Mucosa of descending colon (tissue), 3 donors: ENCODE data around the gene SNED1. TPM values are rescaled to one million over a fixed set of nuclear protein-coding genes. Genes with fewer than 3 reads are reported as not detected.

Experiments
- ATAC-seq: fragments of 200-7000 bp; cut with Tn5 transposase; one replicate; pipeline ENCODE4 v1.9.1; 2020; ENCODE audit warnings: mild to moderate bottlenecking, moderate library complexity
- DNase-seq, 3 donors: peaks; one replicate each; pipeline ENCODE4 v3.0.0-alpha.2; 2020
- H3K36me3 ChIP-seq: fragments of 200-600 bp; one replicate; pipeline ENCODE4 v1.8.0; 2021; ENCODE audit warnings: low read depth, mild to moderate bottlenecking
- H3K4me1 ChIP-seq: fragments of 200-600 bp; one replicate; pipeline ENCODE4 v1.8.0; 2021; ENCODE audit warnings: low read depth, mild to moderate bottlenecking
- H3K4me3 ChIP-seq: fragments of 200-600 bp; one replicate; pipeline ENCODE4 v1.8.0; 2021; ENCODE audit warnings: mild to moderate bottlenecking
- H3K9me3 ChIP-seq: fragments of 200-600 bp; one replicate; pipeline ENCODE4 v1.8.0; 2021; ENCODE audit warnings: mild to moderate bottlenecking
- intact Hi-C, 2 donors: fragments of 100-400 bp; cut with DNase I in 1 of 2; cut with micrococcal nuclease in 1 of 2; formaldehyde crosslinking; loops; one replicate each; pipeline versions ENCODE4 v1.11.0 to v1.11.1; 2022; cut with DNase I, micrococcal nuclease
- total RNA-seq, 3 donors: library from RNA; stranded (reverse); fragmentation: NEBNext Ultra II Directional in 2 of 3; extraction: Animal tissue kit (Norgen Biotek cat#: 25700) in 2 of 3; gene quantifications; one replicate each; pipeline versions ENCODE4 v1.2.1 to v1.2.4, GENCODE V29; 2021 to 2023
- TF ChIP-seq, protein P1 (sequence below): fragments of 200-600 bp; IDR thresholded peaks from one replicate; pipeline ENCODE4 v1.8.0; 2022; ENCODE audit warnings: antibody characterized with exemption, mild to moderate bottlenecking
- donor health status: DM: no; HTN: no; CAD: no; lungs with moderate emphysema.
- donor health status: DM: no; HTN: no; CAD: no.
- donor health status: DM: no; HTN: yes; CAD: no.

SNED1 gene
- total RNA-seq, 3 donors from 2014 or later: 7.0 to 16.3 (median 14.1) TPM

DNA sequence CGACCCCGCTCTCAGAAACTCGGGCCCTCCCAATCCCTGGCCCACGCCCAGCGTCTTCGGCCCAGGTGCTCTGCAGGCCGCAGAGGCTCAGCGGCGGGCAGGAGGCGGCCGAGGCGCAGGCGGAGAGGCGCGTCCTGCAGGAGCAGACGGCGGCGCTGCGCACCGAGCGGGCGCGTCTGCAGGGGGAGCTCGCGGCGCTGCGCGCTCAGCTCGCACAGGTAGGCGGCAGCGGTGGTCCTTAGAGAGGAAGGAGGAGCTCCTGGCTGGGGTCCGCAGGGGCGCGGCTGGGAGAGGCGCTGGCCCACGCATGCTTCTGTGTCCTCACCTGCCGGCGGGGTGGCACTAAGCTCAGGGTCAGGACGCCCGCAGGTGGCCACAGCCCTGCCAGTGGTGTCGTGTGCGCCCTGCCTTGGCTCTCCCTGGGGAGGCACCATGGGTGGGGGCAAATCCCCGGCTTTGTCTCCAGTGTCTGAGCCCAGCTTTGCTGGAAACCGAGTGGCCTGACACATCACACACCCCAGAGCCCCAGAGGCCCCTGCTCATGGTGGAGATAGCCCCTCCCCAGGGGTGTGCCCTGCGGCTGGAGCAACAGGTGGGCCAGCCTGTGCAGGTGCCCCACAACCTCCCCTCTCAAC, 14.9 kb upstream of the SNED1 start:
- ATAC-seq (peak; percentile 85), DNase-seq (peak; percentile 52 to 69 (median 53))
- no peak overlapping the region for H3K4me3 ChIP-seq
- H3K9me3 ChIP-seq: no peaks in the 10 kb centered on the region
- H3K36me3 ChIP-seq: no peaks in the 10 kb centered on the region
- TF ChIP-seq, protein P1, sequence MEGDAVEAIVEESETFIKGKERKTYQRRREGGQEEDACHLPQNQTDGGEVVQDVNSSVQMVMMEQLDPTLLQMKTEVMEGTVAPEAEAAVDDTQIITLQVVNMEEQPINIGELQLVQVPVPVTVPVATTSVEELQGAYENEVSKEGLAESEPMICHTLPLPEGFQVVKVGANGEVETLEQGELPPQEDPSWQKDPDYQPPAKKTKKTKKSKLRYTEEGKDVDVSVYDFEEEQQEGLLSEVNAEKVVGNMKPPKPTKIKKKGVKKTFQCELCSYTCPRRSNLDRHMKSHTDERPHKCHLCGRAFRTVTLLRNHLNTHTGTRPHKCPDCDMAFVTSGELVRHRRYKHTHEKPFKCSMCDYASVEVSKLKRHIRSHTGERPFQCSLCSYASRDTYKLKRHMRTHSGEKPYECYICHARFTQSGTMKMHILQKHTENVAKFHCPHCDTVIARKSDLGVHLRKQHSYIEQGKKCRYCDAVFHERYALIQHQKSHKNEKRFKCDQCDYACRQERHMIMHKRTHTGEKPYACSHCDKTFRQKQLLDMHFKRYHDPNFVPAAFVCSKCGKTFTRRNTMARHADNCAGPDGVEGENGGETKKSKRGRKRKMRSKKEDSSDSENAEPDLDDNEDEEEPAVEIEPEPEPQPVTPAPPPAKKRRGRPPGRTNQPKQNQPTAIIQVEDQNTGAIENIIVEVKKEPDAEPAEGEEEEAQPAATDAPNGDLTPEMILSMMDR: peak; percentile 37
- intact Hi-C loops: no loop called here
- H3K4me1 ChIP-seq: peaks cover 18% of the 10 kb centered on the region

DNA sequence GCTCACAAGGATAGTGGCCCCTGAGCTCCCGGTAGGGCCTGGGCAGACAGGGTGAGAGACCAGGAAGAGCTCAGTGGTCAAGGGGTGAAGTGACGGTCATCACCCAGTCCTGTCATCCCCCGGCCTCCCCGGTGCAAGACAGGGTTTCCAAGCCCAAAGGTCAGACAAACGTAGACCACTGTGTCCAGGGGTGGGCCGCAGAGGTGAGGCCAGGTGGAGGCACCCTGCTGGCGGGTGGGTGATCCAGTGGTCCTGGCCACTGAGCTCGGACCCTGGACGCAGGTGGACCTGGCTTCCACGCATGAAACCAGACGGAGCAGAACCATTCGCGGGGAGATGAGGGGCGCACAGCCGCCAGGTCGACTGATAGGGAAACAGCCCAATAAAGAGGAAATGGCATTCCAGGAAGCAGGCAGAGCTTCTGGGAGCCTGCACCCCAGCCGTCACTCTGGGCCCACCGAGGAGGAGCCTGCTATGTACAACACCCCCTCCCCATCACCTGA, 14.4 kb upstream of the SNED1 start:
- H3K4me1 ChIP-seq: peaks cover 18% of the 10 kb centered on the region
- H3K4me3 ChIP-seq: no peak overlapping the region
- peak in 2 of 3 donors; percentile 27 to 46 for DNase-seq
- intact Hi-C loops: no loop called here
- no peaks in the 10 kb centered on the region for H3K9me3 ChIP-seq
- ATAC-seq: no peak
- no peaks in the 10 kb centered on the region for H3K36me3 ChIP-seq
- TF ChIP-seq, protein P1: no peak

DNA sequence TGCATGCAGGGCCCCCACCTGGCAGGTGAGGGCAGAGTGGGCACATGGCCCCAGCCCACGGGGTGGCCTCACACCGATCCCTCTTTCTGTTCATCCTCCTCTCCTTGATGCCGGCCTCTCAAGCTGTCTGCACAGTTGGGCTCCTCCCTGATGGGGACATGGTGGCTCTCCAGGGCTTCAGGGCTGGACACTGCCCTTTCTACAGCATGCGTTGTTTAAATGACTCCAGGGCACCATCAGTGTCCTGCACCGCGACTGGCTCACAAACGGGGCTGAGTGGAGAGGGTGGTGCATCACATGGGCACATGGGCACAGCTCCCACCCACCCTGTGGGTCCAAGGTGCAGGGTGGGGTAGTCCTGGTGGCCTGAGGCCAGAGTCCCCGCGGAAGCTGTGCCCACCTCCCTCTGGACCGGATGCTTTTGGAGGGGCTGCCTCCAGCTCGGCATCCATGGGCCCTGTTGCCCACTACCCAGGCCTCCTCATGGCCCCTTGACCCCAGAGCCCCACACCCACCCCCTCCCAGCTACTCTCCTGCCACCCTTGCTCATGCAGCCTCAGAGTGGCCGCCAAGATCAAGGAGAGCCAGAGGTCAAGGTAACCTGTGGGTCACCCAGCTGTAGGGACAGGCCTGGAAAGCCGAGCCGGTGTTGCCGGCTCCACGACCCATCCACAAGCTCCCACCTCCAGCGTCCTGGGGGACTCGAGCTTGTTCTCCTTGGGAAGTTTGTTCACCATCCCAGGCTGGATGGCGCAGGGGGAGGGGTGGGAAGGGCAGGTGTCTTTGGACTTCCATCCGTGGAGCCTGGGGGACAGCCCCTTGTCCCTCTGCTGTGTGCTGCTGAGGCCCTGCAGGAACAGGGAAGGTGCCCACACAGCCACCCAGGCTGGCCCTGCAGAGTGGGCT, 12.3 kb upstream of the SNED1 start:
- Histone ChIP-seq H3K36me3 (no peaks in the 10 kb centered on the region), H3K4me1 (peaks cover 18% of the 10 kb centered on the region), H3K4me3 (no peak overlapping the region), H3K9me3 (no peaks in the 10 kb centered on the region)
- intact Hi-C loops: no loop called here
- no peak for ATAC-seq
- TF ChIP-seq, protein P1: no peak
- peak in 2 of 3 donors; percentile 29 to 45 for DNase-seq

DNA sequence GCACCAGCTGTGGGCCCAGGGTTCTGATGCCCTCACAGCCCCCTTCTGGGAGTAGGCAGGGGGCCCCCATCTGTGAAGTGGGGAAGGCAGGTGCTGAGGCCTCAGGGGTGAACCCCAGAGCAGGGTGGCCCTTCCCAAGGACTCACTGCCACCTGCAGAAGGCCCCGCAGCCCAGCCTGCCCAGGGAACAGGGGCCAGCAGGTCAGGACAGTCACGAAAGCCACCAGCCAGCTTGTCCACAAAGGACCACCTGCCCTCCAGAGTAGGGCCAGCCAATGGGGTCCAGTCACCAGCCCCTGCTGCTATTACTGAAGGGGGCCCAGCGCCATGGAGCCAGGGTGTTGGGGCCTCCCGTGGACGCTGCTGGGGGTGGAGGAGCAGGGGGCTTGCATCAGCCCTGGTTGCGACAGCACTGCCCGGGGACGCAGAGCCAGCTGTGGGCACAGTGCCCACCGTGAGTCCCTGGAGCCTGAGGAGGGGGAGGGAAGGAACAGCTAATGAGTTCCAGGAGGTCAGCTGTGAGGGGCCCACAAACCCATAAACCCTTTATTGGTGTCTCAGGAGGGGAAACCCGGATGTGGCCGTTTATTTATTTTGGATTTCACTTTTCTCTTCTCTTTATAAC, 11.5 kb upstream of the SNED1 start:
- Histone ChIP-seq H3K4me1 (peaks cover 18% of the 10 kb centered on the region), H3K9me3 (no peaks in the 10 kb centered on the region), H3K4me3 (no peak overlapping the region), H3K36me3 (no peaks in the 10 kb centered on the region)
- peak; percentile 20 for ATAC-seq
- peak in 2 of 3 donors; percentile 51 to 73 for DNase-seq
- TF ChIP-seq, protein P1: no peak
- intact Hi-C loops: no loop called here

DNA sequence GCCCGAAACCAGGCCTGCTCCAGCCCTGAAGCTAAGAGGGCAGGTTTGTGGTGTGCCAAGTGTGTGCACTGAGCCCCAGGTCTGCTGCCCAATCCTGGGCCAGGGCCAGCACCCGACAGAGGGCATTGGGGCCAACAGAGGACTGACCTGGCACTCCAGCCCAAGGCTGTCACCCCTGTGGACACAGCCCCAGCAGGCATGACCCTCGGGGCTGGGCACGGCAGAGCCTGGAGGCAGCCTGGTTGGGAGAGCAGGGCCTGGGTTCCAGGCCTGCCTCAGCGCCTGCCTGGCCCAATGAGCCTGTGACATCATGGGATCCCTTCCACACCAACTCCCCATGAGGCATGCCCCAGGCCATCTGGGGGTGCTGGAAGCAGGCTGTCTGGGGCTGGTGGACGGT, 10.8 kb upstream of the SNED1 start:
- TF ChIP-seq, protein P1: no peak
- H3K4me1 ChIP-seq: peaks cover 18% of the 10 kb centered on the region
- no peaks in the 10 kb centered on the region for H3K9me3 ChIP-seq
- no peak overlapping the region for H3K4me3 ChIP-seq
- intact Hi-C loops: no loop called here
- no peaks in the 10 kb centered on the region for H3K36me3 ChIP-seq
- ATAC-seq (no peak), DNase-seq (peak in 2 of 3 donors; percentile 35 to 46)
